Astrocyte (in vitro differentiated cells and primary cell): ENCODE results near the gene SLC39A2. TPM values are rescaled to one million over a fixed set of nuclear protein-coding genes. Genes with fewer than 3 reads are reported as not detected.

Source experiments
- DNase-seq: peaks from one replicate; pipeline ENCODE4 v3.0.0-alpha.2; 2010; ENCODE audit warnings: low read depth
- FAIRE-seq: peaks from 2 replicates; lab custom pipeline; 2011; peaks lifted over from hg19 to GRCh38; lab: Jason Lieb, UNC
- H2AFZ ChIP-seq: 2 replicates; pipeline ENCODE4 v1.6.0; 2012; ENCODE audit warnings: low read depth, low read length, inconsistent platforms
- H3K27ac ChIP-seq: 2 replicates; pipeline ENCODE4 v1.5.1; 2011; ENCODE audit warnings: low read depth, low read length, inconsistent platforms
- H3K27me3 ChIP-seq: 2 replicates; pipeline ENCODE4 v1.6.0; 2011; ENCODE audit warnings: low read length, inconsistent platforms; ENCODE audit not compliant: insufficient read depth
- H3K36me3 ChIP-seq: 2 replicates; pipeline ENCODE4 v1.5.1; 2011; ENCODE audit warnings: low read length, inconsistent platforms; ENCODE audit not compliant: insufficient read depth
- H3K4me1 ChIP-seq: 2 replicates; pipeline ENCODE4 v1.5.1; 2011; ENCODE audit warnings: low read length, inconsistent platforms; ENCODE audit not compliant: insufficient read depth
- H3K4me2 ChIP-seq: 2 replicates; pipeline ENCODE4 v1.6.0; 2012; ENCODE audit warnings: low read length, inconsistent platforms
- H3K4me3 ChIP-seq: 2 replicates; pipeline ENCODE4 v1.5.1; 2011; ENCODE audit warnings: low read depth, mild to moderate bottlenecking, low read length, inconsistent platforms; ENCODE audit not compliant: insufficient read depth
- H3K79me2 ChIP-seq: 2 replicates; pipeline ENCODE4 v1.6.0; 2012; ENCODE audit warnings: mild to moderate bottlenecking, low read length, inconsistent platforms; ENCODE audit not compliant: insufficient read depth
- H3K9ac ChIP-seq: 2 replicates; pipeline ENCODE4 v1.6.0; 2012; ENCODE audit warnings: mild to moderate bottlenecking, low read length, inconsistent platforms
- H3K9me3 ChIP-seq: 2 replicates; pipeline ENCODE4 v1.5.1; 2012; ENCODE audit warnings: low read depth, mild to moderate bottlenecking, low read length, inconsistent platforms; ENCODE audit not compliant: insufficient read depth
- H4K20me1 ChIP-seq: 2 replicates; pipeline ENCODE4 v1.6.0; 2012; ENCODE audit warnings: low read length, inconsistent platforms; ENCODE audit not compliant: insufficient read depth
- H3K27ac Mint-ChIP-seq: one replicate; pipeline ENCODE4 v1.8.0; 2021; ENCODE audit warnings: mild to moderate bottlenecking, mixed read lengths; ENCODE audit not compliant: unreplicated experiment
- H3K27me3 Mint-ChIP-seq: one replicate; pipeline ENCODE4 v1.8.0; 2021; ENCODE audit warnings: low read depth, mixed read lengths; ENCODE audit not compliant: unreplicated experiment
- H3K36me3 Mint-ChIP-seq: one replicate; pipeline ENCODE4 v1.8.0; 2021; ENCODE audit warnings: low read depth, mixed read lengths; ENCODE audit not compliant: unreplicated experiment
- H3K4me1 Mint-ChIP-seq: one replicate; pipeline ENCODE4 v1.8.0; 2021; ENCODE audit warnings: low read depth, mixed read lengths; ENCODE audit not compliant: unreplicated experiment
- H3K4me3 Mint-ChIP-seq: one replicate; pipeline ENCODE4 v1.8.0; 2021; ENCODE audit warnings: mild to moderate bottlenecking, moderate library complexity, mixed read lengths; ENCODE audit not compliant: unreplicated experiment
- H3K9me3 Mint-ChIP-seq: one replicate; pipeline ENCODE4 v1.8.0; 2021; ENCODE audit warnings: mild to moderate bottlenecking, mixed read lengths; ENCODE audit not compliant: unreplicated experiment
- EZH2 ChIP-seq: IDR thresholded peaks from 2 replicates; pipeline ENCODE4 v1.6.1; 2012; ENCODE audit warnings: mild to moderate bottlenecking, low read length, inconsistent platforms; ENCODE audit not compliant: insufficient read depth
- total RNA-seq: library from RNA; stranded (reverse); gene quantifications from 2 replicates; pipeline ENCODE4 v1.2.1, GENCODE V29; 2021
- TF ChIP-seq, protein P1 (sequence below): IDR thresholded peaks from 2 replicates; pipeline ENCODE4 v1.5.1; 2011; ENCODE audit warnings: low read depth, mild to moderate bottlenecking, inconsistent platforms, low read length, moderate library complexity; ENCODE audit not compliant: insufficient read depth

Gene SLC39A2
- total RNA-seq, 1 donor from 2014 or later = 0.30 TPM

DNA sequence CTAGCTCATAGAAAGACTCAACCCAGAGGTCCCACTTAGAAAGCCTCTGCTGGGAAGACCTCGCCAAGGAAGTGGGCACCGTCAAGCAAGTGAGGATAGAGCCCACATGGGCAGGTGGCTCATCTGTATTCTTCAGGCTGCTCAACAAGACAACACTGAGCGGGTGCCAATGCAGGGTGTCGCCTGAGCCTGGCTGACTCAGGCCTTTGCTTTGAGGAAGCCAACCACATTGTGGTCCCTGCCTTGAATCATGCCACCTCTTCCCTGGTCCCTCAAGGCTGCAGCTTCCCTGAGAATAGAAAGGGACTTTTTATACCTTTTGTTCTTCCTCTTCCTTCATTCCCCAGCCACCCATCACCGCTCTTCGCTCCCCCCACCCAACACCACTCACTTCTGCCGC is 37.7 kb downstream of the SLC39A2 start:
- no peak for FAIRE-seq
- H3K79me2 ChIP-seq = no peaks in the 10 kb centered on the region

DNA sequence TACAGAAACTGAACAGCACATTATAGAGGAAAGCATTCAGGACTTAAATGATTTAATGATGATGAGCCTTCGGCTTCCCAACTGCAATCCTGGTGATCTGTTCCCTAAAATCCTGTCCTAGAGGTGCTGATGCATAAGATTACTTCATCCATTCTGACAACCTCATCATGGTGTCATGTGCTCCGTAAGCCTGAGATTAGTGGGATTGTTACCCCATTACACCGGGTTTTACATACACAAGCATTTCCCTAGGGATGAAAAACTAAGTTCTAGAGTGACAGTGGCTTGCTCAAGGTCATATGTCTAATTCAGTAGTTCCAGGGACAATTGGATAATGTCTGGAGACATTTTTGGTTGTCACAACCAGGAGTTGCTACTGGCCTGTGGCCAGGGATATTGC is 38.1 kb downstream of the SLC39A2 start:
- H2AFZ ChIP-seq = no peak overlapping the region
- no peaks in the 10 kb centered on the region for H3K36me3 ChIP-seq
- H3K9ac ChIP-seq = no peak overlapping the region
- no peak overlapping the region for H3K27ac ChIP-seq
- H3K4me1 Mint-ChIP-seq = peaks cover 32% of the 10 kb centered on the region
- no peaks in the 10 kb centered on the region for H3K36me3 Mint-ChIP-seq
- H3K27me3 Mint-ChIP-seq = peaks cover 37% of the 10 kb centered on the region
- TF ChIP-seq, protein P1, sequence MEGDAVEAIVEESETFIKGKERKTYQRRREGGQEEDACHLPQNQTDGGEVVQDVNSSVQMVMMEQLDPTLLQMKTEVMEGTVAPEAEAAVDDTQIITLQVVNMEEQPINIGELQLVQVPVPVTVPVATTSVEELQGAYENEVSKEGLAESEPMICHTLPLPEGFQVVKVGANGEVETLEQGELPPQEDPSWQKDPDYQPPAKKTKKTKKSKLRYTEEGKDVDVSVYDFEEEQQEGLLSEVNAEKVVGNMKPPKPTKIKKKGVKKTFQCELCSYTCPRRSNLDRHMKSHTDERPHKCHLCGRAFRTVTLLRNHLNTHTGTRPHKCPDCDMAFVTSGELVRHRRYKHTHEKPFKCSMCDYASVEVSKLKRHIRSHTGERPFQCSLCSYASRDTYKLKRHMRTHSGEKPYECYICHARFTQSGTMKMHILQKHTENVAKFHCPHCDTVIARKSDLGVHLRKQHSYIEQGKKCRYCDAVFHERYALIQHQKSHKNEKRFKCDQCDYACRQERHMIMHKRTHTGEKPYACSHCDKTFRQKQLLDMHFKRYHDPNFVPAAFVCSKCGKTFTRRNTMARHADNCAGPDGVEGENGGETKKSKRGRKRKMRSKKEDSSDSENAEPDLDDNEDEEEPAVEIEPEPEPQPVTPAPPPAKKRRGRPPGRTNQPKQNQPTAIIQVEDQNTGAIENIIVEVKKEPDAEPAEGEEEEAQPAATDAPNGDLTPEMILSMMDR = no peak
- no peak for TF ChIP-seq EZH2
- no peaks in the 10 kb centered on the region for H4K20me1 ChIP-seq
- H3K27ac Mint-ChIP-seq = no peak overlapping the region
- DNase-seq (no peak), FAIRE-seq (no peak)
- H3K9me3 ChIP-seq = no peaks in the 10 kb centered on the region
- peaks cover 11% of the 10 kb centered on the region for H3K27me3 ChIP-seq
- H3K4me1 ChIP-seq = no peaks in the 10 kb centered on the region
- no peak overlapping the region for H3K4me3 ChIP-seq
- H3K4me2 ChIP-seq = no peak overlapping the region
- H3K79me2 ChIP-seq = no peaks in the 10 kb centered on the region
- no peaks in the 10 kb centered on the region for H3K9me3 Mint-ChIP-seq
- H3K4me3 Mint-ChIP-seq = no peak overlapping the region

More for the DNA sequence above, 37.7 kb downstream of the SLC39A2 start:
- H3K36me3 Mint-ChIP-seq = no peaks in the 10 kb centered on the region
- Histone ChIP-seq H4K20me1 (no peaks in the 10 kb centered on the region), H3K4me2 (no peak overlapping the region), H3K4me1 (no peaks in the 10 kb centered on the region), H3K4me3 (no peak overlapping the region), H3K9ac (no peak overlapping the region), H3K27me3 (peaks cover 13% of the 10 kb centered on the region), H2AFZ (no peak overlapping the region), H3K9me3 (no peaks in the 10 kb centered on the region), H3K36me3 (no peaks in the 10 kb centered on the region), H3K27ac (no peak overlapping the region)
- no peak overlapping the region for H3K4me3 Mint-ChIP-seq
- H3K4me1 Mint-ChIP-seq = peaks cover 29% of the 10 kb centered on the region
- DNase-seq = no peak
- no peak overlapping the region for H3K27ac Mint-ChIP-seq
- H3K27me3 Mint-ChIP-seq = peaks cover 39% of the 10 kb centered on the region
- no peaks in the 10 kb centered on the region for H3K9me3 Mint-ChIP-seq
- TF ChIP-seq, protein P1 = no peak
- no peak for TF ChIP-seq EZH2

DNA sequence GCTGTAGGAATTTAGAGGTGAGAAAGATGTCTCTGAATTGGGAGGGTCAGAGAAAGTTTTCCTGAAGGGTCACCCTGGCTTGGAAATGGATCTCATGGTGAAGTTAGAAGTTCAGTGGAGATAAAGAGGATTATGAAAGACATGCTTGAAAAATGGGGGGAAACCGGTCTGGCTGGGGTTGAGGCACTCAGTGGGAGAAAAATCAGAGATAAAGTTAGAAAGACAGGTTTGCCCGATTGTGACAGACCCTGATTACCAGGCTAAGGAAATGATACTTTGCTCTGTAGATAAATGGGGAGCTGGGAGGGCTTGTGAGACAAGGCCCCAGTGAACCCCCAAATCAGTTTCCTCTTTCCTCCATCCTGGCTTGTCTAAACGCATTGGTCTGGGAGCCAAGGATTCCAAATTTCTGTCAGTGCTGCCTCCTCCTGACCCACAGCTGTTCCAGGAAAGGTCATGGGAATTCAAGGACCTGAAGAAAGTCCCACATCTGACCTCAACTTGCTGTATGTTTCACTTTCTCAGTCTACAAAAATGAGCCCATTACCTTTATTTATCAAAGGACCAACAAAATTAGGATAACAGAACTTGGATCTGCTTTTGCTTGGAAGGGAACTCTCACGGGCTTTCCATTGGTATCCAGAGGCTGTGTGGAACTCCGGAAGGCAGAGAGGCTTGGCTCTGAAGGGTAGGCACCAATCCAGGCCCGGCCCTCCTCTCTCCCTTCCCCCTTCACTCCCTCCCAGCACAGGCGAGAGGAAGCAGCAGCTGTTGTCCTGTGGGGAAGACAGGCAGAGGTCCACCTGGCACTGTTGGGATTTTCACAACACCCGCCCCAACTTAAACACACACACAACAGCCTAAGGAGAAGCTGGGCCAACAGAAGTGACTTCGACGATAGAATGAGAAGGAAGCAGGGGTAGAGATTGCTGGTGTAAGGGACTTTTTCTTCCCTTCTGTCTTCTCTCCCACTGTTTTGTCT is 39.6 kb downstream of the SLC39A2 start:
- Histone ChIP-seq H3K27ac (no peak overlapping the region), H3K9me3 (no peaks in the 10 kb centered on the region), H3K4me1 (no peaks in the 10 kb centered on the region), H3K9ac (no peak overlapping the region), H2AFZ (peak overlapping the region; percentile 39), H3K4me2 (peak overlapping the region; percentile 23), H3K79me2 (no peaks in the 10 kb centered on the region), H3K36me3 (no peaks in the 10 kb centered on the region), H3K4me3 (no peak overlapping the region), H4K20me1 (no peaks in the 10 kb centered on the region), H3K27me3 (peaks cover 8% of the 10 kb centered on the region)
- peak overlapping the region; percentile 3 for H3K27ac Mint-ChIP-seq
- peaks cover 36% of the 10 kb centered on the region for H3K4me1 Mint-ChIP-seq
- H3K9me3 Mint-ChIP-seq = peaks cover 2% of the 10 kb centered on the region
- peaks cover 2% of the 10 kb centered on the region for H3K36me3 Mint-ChIP-seq
- FAIRE-seq (no peak), DNase-seq (peak; percentile 49)
- TF ChIP-seq, protein P1 = no peak
- no peak for TF ChIP-seq EZH2
- H3K27me3 Mint-ChIP-seq = peaks cover 35% of the 10 kb centered on the region
- no peak overlapping the region for H3K4me3 Mint-ChIP-seq
